ENCODE results near the gene PDCD4. TPM values are rescaled to one million over a fixed set of nuclear protein-coding genes. Genes with fewer than 3 reads are reported as not detected.

PDCD4 gene
- total and polyA plus RNA-seq, 4 donors: 14.7 to 94.4 (median 25.1) TPM

GRCh38 chr10:110939419-110939818, 67.7 kb downstream of the PDCD4 start:
- no peak overlapping the region for H3K4me3 ChIP-seq (ENCODE audit: low read depth in 1 of 3, low read length in 3 of 3)
- no peak for TF ChIP-seq SP1 (IDR thresholded peaks at IDR 0.05)
- TF ChIP-seq, protein P1, sequence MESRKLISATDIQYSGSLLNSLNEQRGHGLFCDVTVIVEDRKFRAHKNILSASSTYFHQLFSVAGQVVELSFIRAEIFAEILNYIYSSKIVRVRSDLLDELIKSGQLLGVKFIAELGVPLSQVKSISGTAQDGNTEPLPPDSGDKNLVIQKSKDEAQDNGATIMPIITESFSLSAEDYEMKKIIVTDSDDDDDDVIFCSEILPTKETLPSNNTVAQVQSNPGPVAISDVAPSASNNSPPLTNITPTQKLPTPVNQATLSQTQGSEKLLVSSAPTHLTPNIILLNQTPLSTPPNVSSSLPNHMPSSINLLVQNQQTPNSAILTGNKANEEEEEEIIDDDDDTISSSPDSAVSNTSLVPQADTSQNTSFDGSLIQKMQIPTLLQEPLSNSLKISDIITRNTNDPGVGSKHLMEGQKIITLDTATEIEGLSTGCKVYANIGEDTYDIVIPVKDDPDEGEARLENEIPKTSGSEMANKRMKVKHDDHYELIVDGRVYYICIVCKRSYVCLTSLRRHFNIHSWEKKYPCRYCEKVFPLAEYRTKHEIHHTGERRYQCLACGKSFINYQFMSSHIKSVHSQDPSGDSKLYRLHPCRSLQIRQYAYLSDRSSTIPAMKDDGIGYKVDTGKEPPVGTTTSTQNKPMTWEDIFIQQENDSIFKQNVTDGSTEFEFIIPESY (IDR thresholded peaks at IDR 0.05): no peak
- H3K27me3 ChIP-seq (ENCODE audit: control insufficient read depth in 4 of 4, insufficient read depth in 4 of 4, low read length in 3 of 4): no peaks in the 10 kb centered on the region
- WGBS: 95% methylated on average over 4 of the region's 4 CpGs
- no peaks in the 10 kb centered on the region for H3K9me3 ChIP-seq (ENCODE audit: control insufficient read depth in 4 of 4, low read length in 3 of 4)
- H3K9ac ChIP-seq (ENCODE audit: low read depth in 1 of 2, low read length in 2 of 2): no peak overlapping the region
- no peak for DNase-seq (ENCODE audit: low spot score)
- H3K27ac ChIP-seq (ENCODE audit: low read depth in 1 of 2, low read length in 2 of 2): no peak overlapping the region
- H3K4me1 ChIP-seq (ENCODE audit: control insufficient read depth in 4 of 4, insufficient read depth in 4 of 4, low read length in 3 of 4): no peaks in the 10 kb centered on the region
- H3K36me3 ChIP-seq (ENCODE audit: control insufficient read depth in 4 of 4, insufficient read depth in 3 of 4, low read depth in 1 of 4, low read length in 3 of 4): no peaks in the 10 kb centered on the region

DNA sequence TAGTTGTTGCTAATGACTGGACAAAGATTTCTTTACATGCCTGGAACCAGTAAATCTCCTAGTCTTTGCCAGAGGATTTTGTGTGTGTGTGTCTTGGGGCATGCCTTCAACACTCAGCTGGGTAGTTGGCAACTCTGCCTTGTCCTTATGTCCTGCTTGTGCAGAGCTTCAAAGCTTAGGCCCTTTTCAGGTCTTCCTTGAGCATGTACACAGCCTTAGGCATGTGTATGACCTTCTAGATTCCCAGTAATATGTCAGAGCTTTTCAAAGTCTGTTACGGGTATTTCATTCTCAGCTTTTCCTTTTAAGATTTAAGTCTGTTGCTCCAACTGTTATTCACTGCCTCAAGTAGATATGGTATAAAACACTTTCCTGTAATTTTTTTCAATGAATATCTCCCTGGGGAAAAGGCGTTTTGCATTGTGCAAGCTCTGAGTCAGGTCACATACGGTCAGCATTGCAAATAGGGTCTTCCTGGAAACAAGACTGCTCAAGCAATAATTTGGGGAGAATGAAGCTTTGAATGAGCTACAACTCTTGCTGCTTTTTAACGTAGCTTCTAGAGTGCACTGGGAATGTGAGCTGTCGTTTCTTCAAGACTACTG, 73.2 kb downstream of the PDCD4 start:
- no peak for DNase-seq (ENCODE audit: low spot score)
- Histone ChIP-seq H3K36me3 (ENCODE audit: control insufficient read depth in 4 of 4, insufficient read depth in 3 of 4, low read depth in 1 of 4, low read length in 3 of 4) (no peaks in the 10 kb centered on the region), H3K9me3 (ENCODE audit: control insufficient read depth in 4 of 4, low read length in 3 of 4) (no peaks in the 10 kb centered on the region), H3K4me3 (ENCODE audit: low read depth in 1 of 3, low read length in 3 of 3) (no peak overlapping the region), H3K4me1 (ENCODE audit: control insufficient read depth in 4 of 4, insufficient read depth in 4 of 4, low read length in 3 of 4) (no peaks in the 10 kb centered on the region), H3K9ac (ENCODE audit: low read depth in 1 of 2, low read length in 2 of 2) (no peak overlapping the region), H3K27ac (ENCODE audit: low read depth in 1 of 2, low read length in 2 of 2) (no peak overlapping the region), H3K27me3 (ENCODE audit: control insufficient read depth in 4 of 4, insufficient read depth in 4 of 4, low read length in 3 of 4) (no peaks in the 10 kb centered on the region)
- 81% methylated on average over 5 of the region's 5 CpGs for WGBS
- TF ChIP-seq, protein P1 (IDR thresholded peaks at IDR 0.05): no peak
- TF ChIP-seq RAD21 (IDR thresholded peaks at IDR 0.05): no peak
- TF ChIP-seq, protein P2, sequence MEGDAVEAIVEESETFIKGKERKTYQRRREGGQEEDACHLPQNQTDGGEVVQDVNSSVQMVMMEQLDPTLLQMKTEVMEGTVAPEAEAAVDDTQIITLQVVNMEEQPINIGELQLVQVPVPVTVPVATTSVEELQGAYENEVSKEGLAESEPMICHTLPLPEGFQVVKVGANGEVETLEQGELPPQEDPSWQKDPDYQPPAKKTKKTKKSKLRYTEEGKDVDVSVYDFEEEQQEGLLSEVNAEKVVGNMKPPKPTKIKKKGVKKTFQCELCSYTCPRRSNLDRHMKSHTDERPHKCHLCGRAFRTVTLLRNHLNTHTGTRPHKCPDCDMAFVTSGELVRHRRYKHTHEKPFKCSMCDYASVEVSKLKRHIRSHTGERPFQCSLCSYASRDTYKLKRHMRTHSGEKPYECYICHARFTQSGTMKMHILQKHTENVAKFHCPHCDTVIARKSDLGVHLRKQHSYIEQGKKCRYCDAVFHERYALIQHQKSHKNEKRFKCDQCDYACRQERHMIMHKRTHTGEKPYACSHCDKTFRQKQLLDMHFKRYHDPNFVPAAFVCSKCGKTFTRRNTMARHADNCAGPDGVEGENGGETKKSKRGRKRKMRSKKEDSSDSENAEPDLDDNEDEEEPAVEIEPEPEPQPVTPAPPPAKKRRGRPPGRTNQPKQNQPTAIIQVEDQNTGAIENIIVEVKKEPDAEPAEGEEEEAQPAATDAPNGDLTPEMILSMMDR (IDR thresholded peaks at IDR 0.05; ENCODE audit: low read depth, low read length, missing input control): no peak
- no peak for TF ChIP-seq YY1 (IDR thresholded peaks at IDR 0.05)
- TF ChIP-seq JUND (IDR thresholded peaks at IDR 0.05): no peak
- no peak for TF ChIP-seq GABPA (IDR thresholded peaks at IDR 0.05 in 1 of 2, conservative IDR thresholded peaks at IDR 0.05 in 1 of 2)
- TF ChIP-seq HNF4A (conservative IDR thresholded peaks at IDR 0.05): no peak
- no peak for TF ChIP-seq RXRA (IDR thresholded peaks at IDR 0.05)
- TF ChIP-seq FOXA2 (IDR thresholded peaks at IDR 0.05): no peak
- TF ChIP-seq SP1 (IDR thresholded peaks at IDR 0.05): no peak
- no peak for TF ChIP-seq FOXA1 (IDR thresholded peaks at IDR 0.05)
- TF ChIP-seq ATF3 (IDR thresholded peaks at IDR 0.05): no peak
- TF ChIP-seq HNF4G (IDR thresholded peaks at IDR 0.05): no peak
- no peak for TF ChIP-seq NR2F2 (IDR thresholded peaks at IDR 0.05)
- TF ChIP-seq, protein P3, sequence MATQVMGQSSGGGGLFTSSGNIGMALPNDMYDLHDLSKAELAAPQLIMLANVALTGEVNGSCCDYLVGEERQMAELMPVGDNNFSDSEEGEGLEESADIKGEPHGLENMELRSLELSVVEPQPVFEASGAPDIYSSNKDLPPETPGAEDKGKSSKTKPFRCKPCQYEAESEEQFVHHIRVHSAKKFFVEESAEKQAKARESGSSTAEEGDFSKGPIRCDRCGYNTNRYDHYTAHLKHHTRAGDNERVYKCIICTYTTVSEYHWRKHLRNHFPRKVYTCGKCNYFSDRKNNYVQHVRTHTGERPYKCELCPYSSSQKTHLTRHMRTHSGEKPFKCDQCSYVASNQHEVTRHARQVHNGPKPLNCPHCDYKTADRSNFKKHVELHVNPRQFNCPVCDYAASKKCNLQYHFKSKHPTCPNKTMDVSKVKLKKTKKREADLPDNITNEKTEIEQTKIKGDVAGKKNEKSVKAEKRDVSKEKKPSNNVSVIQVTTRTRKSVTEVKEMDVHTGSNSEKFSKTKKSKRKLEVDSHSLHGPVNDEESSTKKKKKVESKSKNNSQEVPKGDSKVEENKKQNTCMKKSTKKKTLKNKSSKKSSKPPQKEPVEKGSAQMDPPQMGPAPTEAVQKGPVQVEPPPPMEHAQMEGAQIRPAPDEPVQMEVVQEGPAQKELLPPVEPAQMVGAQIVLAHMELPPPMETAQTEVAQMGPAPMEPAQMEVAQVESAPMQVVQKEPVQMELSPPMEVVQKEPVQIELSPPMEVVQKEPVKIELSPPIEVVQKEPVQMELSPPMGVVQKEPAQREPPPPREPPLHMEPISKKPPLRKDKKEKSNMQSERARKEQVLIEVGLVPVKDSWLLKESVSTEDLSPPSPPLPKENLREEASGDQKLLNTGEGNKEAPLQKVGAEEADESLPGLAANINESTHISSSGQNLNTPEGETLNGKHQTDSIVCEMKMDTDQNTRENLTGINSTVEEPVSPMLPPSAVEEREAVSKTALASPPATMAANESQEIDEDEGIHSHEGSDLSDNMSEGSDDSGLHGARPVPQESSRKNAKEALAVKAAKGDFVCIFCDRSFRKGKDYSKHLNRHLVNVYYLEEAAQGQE (IDR thresholded peaks at IDR 0.05): no peak
- TF ChIP-seq EGR1 (IDR thresholded peaks at IDR 0.05; ENCODE audit: low read depth in 2 of 2): no peak
- TF ChIP-seq, protein P4, sequence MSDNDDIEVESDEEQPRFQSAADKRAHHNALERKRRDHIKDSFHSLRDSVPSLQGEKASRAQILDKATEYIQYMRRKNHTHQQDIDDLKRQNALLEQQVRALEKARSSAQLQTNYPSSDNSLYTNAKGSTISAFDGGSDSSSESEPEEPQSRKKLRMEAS (IDR thresholded peaks at IDR 0.05): no peak

Measured in liver (tissue), 9 donors.